Fibroblast of the aortic adventitia (primary cell): ENCODE data around the gene PRKAR1B. TPM values are rescaled to one million over a fixed set of nuclear protein-coding genes. Genes with fewer than 3 reads are reported as not detected.

Experiments
- DNase-seq: peaks from one replicate; pipeline ENCODE4 v3.0.0-alpha.2; 2010; ENCODE audit warnings: low read depth
- H3K4me3 ChIP-seq: 2 replicates; pipeline ENCODE4 v1.5.1; 2011; ENCODE audit warnings: low read depth, mild to moderate bottlenecking, control low read depth, low read length, moderate library complexity
- CTCF ChIP-seq: IDR thresholded peaks from 2 replicates; pipeline ENCODE4 v1.5.1; 2011; ENCODE audit warnings: mild to moderate bottlenecking, low read length, control low read depth, inconsistent platforms; ENCODE audit not compliant: insufficient read depth
- total RNA-seq: library from RNA; depleted of rRNA; stranded (reverse); fragments of >200 nt; gene quantifications from 2 replicates; pipeline ENCODE4 v1.2.3, GENCODE V29; 2012; ENCODE audit warnings: low replicate concordance

The PRKAR1B gene
- total RNA-seq, 1 donor = 7.0 TPM

- peak overlapping the region; percentile 44 for H3K4me3 ChIP-seq
- no peak for TF ChIP-seq CTCF
- no peak for DNase-seq
These were observed 14.5 kb downstream of the PRKAR1B start for GRCh38 chr7:712381-713138.

- no peak for TF ChIP-seq CTCF
- DNase-seq = no peak
- H3K4me3 ChIP-seq = peak overlapping the region; percentile 44
These were observed 15.1 kb downstream of the PRKAR1B start for GRCh38 chr7:711922-712380.

GRCh38 chr7:711093-711921, 15.8 kb downstream of the PRKAR1B start:
- no peak overlapping the region for H3K4me3 ChIP-seq
- no peak for TF ChIP-seq CTCF
- DNase-seq = no peak

- no peak overlapping the region for H3K4me3 ChIP-seq
- no peak for TF ChIP-seq CTCF
- DNase-seq = no peak
These were observed 16.9 kb downstream of the PRKAR1B start for GRCh38 chr7:710161-710560.

GRCh38 chr7:707296-708000, 19.6 kb downstream of the PRKAR1B start:
- no peak for TF ChIP-seq CTCF
- no peak for DNase-seq
- no peak overlapping the region for H3K4me3 ChIP-seq

GRCh38 chr7:706721-707120, 20.4 kb downstream of the PRKAR1B start:
- no peak for DNase-seq
- no peak overlapping the region for H3K4me3 ChIP-seq
- no peak for TF ChIP-seq CTCF
